Urinary bladder (tissue), 4 donors: Measurements from ENCODE around the gene ZNF668. TPM values are rescaled to one million over a fixed set of nuclear protein-coding genes. Genes with fewer than 3 reads are reported as not detected.
"Not testable (repeated sequence)": the region's sequence is repeated elsewhere in the genome, so short reads cannot be mapped to it uniquely, and the experiment has no call there.

Experiments
- DNase-seq: peaks from one replicate; pipeline ENCODE4 v3.0.0-alpha.2; 2015; ENCODE audit errors: extremely low spot score
- H3K27ac ChIP-seq: one replicate; pipeline ENCODE4 v1.5.1; 2013; ENCODE audit warnings: low read depth, mild to moderate bottlenecking, moderate library complexity
- H3K36me3 ChIP-seq: one replicate; pipeline ENCODE4 v1.6.1; 2013; ENCODE audit warnings: mild to moderate bottlenecking, moderate library complexity; ENCODE audit not compliant: insufficient read depth
- H3K4me1 ChIP-seq: one replicate; pipeline ENCODE4 v1.6.1; 2013; ENCODE audit warnings: mild to moderate bottlenecking, moderate library complexity; ENCODE audit not compliant: insufficient read depth
- H3K4me3 ChIP-seq: one replicate; pipeline ENCODE4 v1.5.1; 2013; ENCODE audit warnings: low read depth, low read length
- WGBS: extraction: QIAGEN DNeasy Blood & Tissue Kit; methylation state at CpG from one replicate; pipeline ENCODE4 v1.1.7; 2013; 5-methylcytosine and 5-hydroxymethylcytosine counted together
- polyA plus RNA-seq: library from polyadenylated mRNA; stranded (reverse); fragments of 200-250 nt; gene quantifications from one replicate; pipeline ENCODE4 v1.2.3, GENCODE V29; 2013
- total RNA-seq: library from RNA; depleted of rRNA; stranded (reverse); fragments of >200 nt; gene quantifications from one replicate; pipeline ENCODE4 v1.2.3, GENCODE V29; 2014
- donor health status: healthy with polysubstance abuse.
- donor health status: healthy.

ZNF668 gene
- total and polyA plus RNA-seq, 2 donors: 4.5 to 10.7 TPM

DNA sequence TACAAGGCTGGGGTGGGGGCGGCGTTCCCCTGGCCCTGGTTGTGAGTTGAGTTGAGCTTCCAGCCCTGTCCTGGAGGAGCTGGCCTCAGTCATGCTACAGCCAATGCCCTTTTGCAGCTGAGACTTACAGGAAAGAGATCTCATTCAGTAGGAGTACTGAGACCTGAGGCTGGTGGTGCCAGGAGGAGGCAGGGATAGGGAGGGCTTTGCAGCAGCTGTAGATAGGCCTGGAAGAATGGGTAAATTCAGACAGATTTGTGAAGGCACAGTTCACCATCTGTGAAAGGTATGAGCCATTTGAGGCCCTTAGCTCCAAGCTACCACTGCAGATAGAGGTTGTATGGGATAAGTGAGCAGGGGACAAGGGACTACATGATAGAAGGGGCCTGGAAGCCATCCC is 35.0 kb downstream of the ZNF668 start:
- no peaks in the 10 kb centered on the region for H3K4me1 ChIP-seq
- no peak overlapping the region for H3K27ac ChIP-seq
- no peaks in the 10 kb centered on the region for H3K36me3 ChIP-seq
- DNase-seq: no peak
- H3K4me3 ChIP-seq: no peak overlapping the region
- 95% methylated on average over 2 of the region's 2 CpGs for WGBS

DNA sequence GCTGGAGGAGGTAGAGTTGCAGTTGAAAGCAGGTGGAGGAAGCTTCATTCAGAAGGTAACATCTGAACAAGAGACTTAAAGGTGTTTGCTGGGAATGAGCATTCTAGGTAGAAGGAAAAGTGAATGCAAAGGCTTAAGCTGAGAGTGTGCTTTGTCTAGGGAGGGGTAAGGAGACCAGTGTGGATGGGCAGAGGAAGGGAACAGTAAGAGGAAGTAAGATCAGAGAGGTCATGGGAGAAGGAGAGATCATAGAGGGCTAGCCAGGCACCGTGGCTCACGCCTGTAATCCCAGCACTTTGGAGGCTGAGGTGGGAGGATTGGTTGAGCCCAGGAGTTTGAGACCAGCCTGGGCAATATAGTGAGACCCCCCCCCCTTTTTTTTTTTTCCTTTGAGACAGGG is 37.3 kb downstream of the ZNF668 start:
- no peaks in the 10 kb centered on the region for H3K4me1 ChIP-seq
- WGBS: 61% methylated on average over 2 of the region's 2 CpGs
- no peak overlapping the region for H3K27ac ChIP-seq
- DNase-seq: no peak
- no peaks in the 10 kb centered on the region for H3K36me3 ChIP-seq
- H3K4me3 ChIP-seq: no peak overlapping the region

DNA sequence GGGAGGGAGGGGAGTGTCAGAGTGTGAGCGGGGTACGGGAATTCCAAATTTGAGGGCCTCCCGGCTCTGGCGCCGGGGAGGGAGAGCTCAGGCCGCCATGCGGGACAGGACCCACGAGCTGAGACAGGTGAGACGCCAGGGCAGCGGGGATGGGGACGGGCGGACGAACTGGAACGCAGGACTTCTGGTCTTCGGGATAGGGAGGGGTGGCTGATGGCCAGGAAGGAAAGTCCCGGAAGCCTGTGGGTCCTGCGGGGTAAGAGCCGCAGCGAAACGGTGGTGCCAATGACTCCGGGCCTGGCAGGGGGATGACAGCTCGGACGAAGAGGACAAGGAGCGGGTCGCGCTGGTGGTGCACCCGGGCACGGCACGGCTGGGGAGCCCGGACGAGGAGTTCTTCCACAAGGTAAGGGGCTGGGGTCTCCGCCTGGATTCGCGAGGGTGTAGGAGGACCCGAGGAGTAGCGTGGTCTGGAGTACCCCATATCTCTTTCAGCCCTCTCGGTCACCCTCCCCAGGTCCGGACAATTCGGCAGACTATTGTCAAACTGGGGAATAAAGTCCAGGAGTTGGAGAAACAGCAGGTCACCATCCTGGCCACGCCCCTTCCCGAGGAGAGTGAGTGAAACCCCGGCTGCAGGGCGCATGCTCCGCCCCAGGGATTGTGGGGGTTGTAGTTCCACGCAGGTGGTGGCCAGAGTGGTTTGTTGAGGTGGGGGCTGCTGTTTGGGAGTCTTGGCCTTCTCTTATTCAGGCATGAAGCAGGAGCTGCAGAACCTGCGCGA is 40.1 kb downstream of the ZNF668 start:
- Histone ChIP-seq H3K4me1 (no peaks in the 10 kb centered on the region), H3K4me3 (peak overlapping the region; percentile 90), H3K27ac (peak overlapping the region; percentile 75), H3K36me3 (no peaks in the 10 kb centered on the region)
- peak; percentile 57 for DNase-seq
- under 1% methylated on average over 47 of the region's 47 CpGs for WGBS

DNA sequence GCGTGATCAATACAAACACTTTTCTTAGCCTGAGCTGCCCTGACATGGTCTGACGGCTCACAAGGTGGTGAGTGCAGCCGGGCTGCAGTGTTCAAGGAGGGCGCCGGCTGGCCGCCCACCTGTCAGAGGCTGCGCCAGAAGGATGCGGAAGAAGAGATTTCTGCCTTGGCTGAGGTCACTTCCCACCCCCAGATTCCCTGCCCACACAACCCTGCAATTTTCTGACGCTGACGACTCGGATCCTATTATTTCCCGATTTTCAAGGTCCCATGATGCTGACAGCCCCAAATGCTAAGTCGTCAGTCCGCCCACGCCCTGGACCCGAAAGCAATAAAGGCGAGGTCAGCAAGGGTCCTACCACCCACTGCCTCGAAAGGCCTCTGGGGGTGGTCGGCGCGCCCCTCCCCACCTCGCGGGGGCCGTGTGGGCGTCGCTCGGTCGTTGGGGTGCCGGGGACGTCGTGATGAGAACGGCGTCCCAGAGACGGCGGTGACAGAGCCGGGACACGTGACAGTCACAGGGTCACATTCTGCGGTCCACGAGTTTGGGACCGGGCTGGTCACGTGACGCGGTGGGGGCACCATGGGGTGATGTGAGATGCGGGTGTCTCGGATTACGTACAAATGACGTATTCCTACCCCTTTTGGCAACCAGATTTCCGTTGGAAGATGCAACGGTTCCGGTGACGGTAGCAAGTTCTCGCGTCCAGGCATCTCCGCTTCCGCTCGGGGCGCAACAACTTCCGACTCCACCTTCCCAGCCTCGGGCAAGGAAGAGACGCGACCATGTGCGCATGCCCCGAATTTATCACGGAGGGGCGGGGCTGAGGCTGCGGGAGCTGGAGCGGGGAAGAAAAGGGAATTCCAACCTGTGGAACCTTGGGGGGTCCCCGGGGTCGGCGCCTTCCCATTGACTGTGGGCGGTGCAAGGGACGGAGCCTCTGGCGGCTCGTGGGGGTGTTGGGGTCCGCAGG is 41.0 kb downstream of the ZNF668 start, which contains the start of gene STX4:
Gene STX4, plus strand, starts transcription at position 823 of the 973 bp plus-strand sequence. CDS start 248 bp downstream, outside the sequence.
- H3K4me3 ChIP-seq: peak within 1 kb of the TSS; percentile 90
- H3K36me3 ChIP-seq: no peaks in the 10 kb centered on the region
- H3K4me1 ChIP-seq: no peaks in the 10 kb centered on the region
- under 1% methylated on average over 75 of the region's 75 CpGs for WGBS
- peak; percentile 96 for DNase-seq
- H3K27ac ChIP-seq: peak within 1 kb of the TSS; percentile 88

DNA sequence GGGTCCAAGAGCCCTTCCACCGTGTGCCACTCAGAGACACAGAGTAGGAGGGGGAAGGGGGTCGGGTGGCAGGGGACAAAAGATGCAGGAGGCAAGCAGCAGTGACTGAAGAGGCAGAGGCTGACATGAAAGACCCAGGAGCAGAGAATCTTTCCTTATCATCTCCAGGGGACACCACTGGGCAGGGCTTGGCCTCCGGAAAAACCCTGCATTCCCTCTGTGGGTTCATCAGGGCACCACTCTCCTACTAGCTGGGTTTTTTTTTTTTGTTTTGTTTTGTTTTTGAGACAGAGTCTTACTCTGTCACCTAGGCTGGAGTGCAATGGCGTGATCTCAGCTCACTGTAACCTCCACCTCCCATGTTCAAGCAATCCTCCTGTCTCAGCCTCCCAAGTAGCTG is 42.8 kb downstream of the ZNF668 start:
- WGBS: 79% methylated on average over 4 of the region's 4 CpGs

DNA sequence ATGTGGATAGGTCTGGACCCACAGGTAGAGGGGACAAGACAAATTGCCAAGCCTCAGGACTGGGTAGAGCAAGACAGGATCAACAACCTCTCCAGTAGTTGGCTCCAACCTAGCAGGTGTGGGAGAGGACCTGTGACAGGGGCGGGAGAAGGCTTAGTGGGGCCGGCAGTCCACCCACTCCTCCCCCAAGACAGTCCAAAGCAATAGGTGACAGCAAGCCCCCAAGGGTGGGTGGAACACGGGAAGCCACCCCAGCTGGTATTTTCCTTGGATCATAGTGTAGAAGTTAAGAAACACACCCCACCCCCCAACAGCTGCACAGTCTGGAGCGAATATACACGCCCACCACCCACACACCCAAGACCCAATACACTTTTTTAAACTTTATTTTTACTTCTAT is 44.8 kb downstream of the ZNF668 start:
- Histone ChIP-seq H3K4me3 (no peak overlapping the region), H3K4me1 (no peaks in the 10 kb centered on the region), H3K27ac (no peak overlapping the region), H3K36me3 (no peaks in the 10 kb centered on the region)
- 77% methylated on average over 5 of the region's 5 CpGs for WGBS
- DNase-seq: no peak

More for the DNA sequence above, 42.8 kb downstream of the ZNF668 start:
- H3K27ac ChIP-seq: no peak overlapping the region
- no peaks in the 10 kb centered on the region for H3K36me3 ChIP-seq
- no peak for DNase-seq
- no peaks in the 10 kb centered on the region for H3K4me1 ChIP-seq
- no peak overlapping the region for H3K4me3 ChIP-seq

DNA sequence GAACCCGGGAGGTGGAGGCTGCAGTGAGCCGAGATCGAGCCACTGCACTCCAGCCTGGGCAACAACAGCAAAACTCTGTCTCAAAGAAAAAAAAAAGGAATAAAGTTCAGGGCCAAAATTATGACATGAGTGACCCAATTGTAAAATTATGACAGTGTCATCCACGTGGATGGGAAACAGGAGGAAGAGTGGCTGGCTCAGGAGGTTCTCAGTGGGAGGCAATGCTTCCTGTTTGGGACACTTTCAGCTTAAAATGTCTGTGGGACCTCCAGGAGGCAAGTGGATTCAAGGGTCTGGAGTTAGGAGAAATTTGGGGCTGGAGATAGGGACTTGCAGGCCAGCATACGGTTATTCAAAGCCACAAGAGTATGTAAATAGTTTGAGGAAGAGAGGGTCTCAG is 48.7 kb downstream of the ZNF668 start:
- Histone ChIP-seq H3K27ac (no peak overlapping the region), H3K36me3 (no peaks in the 10 kb centered on the region), H3K4me3 (no peak overlapping the region), H3K4me1 (no peaks in the 10 kb centered on the region)
- WGBS: 79% methylated on average over 5 of the region's 5 CpGs
- no peak for DNase-seq

DNA sequence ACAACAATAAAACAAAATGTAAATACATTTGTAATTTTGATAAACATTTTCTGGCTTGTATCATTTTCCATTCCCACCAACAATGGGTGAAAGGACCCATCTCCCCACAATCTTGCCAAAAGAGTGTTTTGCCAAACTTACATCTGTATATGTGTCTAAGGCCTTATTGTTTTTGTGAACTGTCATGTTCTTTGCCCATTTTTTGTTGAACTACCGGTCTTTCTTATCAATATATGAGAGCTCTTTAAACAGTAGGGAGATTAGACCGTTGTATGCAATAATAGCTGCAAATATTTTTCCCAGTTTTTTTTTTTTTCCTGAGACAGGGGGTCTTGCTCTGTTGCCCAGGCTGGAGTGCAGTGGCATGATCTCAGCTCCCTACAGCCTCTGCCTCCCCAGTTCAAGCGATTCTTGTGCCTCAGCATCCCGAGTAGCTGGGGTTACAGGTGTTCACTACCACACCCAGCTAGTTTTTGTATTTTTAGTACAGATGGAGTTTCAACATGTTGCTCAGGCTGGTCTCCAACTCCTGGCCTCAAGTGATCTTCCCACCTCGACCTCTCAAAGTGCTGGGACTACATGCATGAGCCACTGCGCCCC is 50.3 kb downstream of the ZNF668 start:
- H3K36me3 ChIP-seq: no peaks in the 10 kb centered on the region
- H3K4me1 ChIP-seq: no peaks in the 10 kb centered on the region
- no peak overlapping the region for H3K27ac ChIP-seq
- 64% methylated on average over 6 of the region's 6 CpGs for WGBS
- H3K4me3 ChIP-seq: no peak overlapping the region
- DNase-seq: no peak

DNA sequence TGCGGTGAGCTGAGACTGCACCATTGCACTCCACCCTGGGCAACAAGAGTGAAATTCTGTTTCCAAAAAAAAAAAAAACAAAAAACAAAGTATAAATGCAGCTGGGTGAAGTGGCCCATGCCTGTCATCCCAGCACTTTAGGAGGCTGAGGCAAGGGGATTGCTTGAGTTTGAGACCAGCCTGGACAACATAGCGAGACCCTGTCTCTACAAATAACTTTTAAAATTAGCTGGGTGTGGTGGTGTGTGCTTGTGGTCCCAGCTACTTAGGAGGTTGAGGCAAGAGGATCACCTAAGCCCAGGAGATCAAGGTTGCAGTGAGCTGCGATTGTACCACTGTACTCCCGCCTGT is 50.8 kb downstream of the ZNF668 start:
- no peak for DNase-seq
- no peak overlapping the region for H3K27ac ChIP-seq
- no peaks in the 10 kb centered on the region for H3K4me1 ChIP-seq
- H3K36me3 ChIP-seq: no peaks in the 10 kb centered on the region
- H3K4me3 ChIP-seq: no peak overlapping the region
- WGBS: 90% methylated on average over 4 of the region's 4 CpGs

DNA sequence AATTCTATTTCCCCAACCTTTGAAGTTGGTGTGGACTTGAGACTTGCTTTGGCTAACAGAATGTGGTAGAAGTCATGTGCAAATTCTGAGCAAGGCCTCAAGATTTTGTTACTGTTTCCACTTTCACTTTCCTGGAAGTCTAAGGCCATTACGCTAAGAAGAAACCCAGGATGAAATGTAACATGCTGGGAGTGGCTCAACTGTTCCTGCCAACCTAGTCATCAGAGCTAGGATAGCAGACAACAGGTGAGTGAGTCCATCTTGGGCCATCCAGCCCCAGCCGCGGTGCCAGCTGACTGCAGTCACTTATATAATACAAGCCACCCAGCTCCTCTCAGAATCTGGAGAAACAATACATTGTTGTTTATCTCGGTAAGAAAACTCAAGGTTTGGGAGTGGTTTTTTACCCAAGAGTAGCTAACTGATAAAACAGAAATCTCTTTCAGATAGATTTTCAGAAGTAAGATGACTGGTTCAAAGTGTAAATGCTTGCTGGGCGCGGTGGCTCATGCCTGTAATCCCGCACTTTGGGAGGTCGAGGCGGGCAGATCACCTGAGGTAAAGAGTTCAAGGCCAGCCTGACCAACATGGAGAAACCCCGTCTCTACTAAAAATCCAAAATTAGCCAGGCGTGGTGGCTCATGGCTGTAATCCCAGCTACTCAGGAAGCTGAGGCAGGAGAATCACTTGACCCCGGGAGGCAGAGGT is 51.3 kb downstream of the ZNF668 start:
- H3K27ac ChIP-seq: no peak overlapping the region
- no peaks in the 10 kb centered on the region for H3K4me1 ChIP-seq
- H3K4me3 ChIP-seq: no peak overlapping the region
- 82% methylated on average over 12 of the region's 12 CpGs for WGBS
- H3K36me3 ChIP-seq: no peaks in the 10 kb centered on the region
- no peak for DNase-seq

DNA sequence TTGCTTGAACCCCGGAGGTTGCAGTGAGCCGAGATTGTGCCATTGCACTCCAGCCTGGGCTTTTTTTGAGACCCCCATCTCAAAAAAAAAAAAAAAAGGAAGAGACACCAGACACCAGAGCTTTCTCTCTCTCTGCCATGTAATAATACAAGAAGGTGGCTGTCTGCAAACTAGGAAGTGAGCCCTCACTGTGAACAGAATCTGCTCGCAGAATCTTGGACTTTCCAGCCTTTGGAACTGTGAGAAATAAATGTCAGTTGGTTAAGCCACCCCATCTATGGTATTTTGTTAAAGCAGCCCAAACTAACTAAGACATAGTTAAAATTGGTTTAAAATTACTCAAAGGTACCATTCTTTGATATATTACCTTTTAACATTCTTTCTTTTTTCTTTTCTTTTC is 53.5 kb downstream of the ZNF668 start:
- H3K4me1 ChIP-seq: no peaks in the 10 kb centered on the region
- no peak overlapping the region for H3K27ac ChIP-seq
- no peak for DNase-seq
- WGBS: 94% methylated on average over 3 of the region's 3 CpGs
- no peaks in the 10 kb centered on the region for H3K36me3 ChIP-seq
- H3K4me3 ChIP-seq: no peak overlapping the region

DNA sequence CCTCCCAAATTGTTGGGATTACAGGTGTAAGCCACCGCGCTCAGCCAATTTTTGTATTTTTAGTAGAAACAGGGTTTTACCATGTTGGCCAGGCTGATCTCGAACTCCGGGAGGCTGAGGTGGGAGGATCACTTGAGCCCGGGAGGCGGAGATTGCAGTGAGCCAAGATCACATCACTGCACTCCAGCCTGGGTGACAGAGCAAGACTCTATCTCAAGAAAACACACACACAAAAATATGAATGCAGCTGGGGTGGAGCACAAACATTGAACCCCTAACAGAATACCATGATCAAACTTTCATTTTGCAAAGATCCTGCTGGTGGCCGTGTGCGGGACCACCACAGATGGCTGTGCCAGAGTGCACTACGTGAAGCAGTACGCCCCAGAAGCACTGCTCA is 56.3 kb downstream of the ZNF668 start:
- not testable (repeated sequence) for H3K36me3 ChIP-seq, H3K27ac ChIP-seq, DNase-seq, H3K4me1 ChIP-seq, H3K4me3 ChIP-seq
- WGBS: 88% methylated on average over 10 of the region's 10 CpGs

DNA sequence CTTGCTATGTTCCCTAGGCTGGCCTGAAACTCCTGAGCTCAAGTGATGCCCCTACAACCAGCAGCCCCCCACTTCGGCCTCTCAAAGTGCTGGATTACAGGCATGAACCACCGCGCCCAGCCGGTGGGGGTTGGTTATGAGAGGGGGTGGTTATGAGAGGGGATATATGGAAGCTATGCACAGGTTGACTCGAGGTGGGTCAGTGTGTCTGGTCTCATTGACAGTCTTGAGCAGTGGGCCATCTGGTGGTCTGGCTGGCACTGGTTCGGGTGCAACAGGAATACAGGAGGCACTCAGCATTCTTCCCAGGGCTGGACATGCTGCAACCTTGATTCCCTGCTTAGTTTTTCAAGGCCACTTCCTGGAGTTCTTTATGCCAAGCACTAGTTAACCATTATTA is 58.0 kb downstream of the ZNF668 start:
- Histone ChIP-seq H3K27ac (no peak overlapping the region), H3K36me3 (no peaks in the 10 kb centered on the region), H3K4me3 (no peak overlapping the region), H3K4me1 (no peaks in the 10 kb centered on the region)
- 68% methylated on average over 6 of the region's 6 CpGs for WGBS
- DNase-seq: no peak
